ENCODE results near the gene DOC2B. TPM values are rescaled to one million over a fixed set of nuclear protein-coding genes. Genes with fewer than 3 reads are reported as not detected.

DOC2B gene
- total RNA-seq, 6 experiments from 2014 or later, result 0.40 to 1.7 (median 0.91) TPM

- peak; percentile 33 to 68 (median 64) for DNase-seq
- peak; percentile 64 to 85 (median 73) for ATAC-seq
- Histone ChIP-seq H3K27ac (no peak overlapping the region), H3K4me3 (no peak overlapping the region), H3K27me3 (no peaks in the 10 kb centered on the region), H3K9me3 (no peaks in the 10 kb centered on the region), H3K4me1 (peaks cover 0 to 5% (median 0%) of the 10 kb centered on the region in 4 donors), H3K36me3 (no peaks in the 10 kb centered on the region)
- intact Hi-C loops (cut with DNase I), result no loop called here
- no peak for TF ChIP-seq CTCF (IDR thresholded peaks at IDR 0.05)
- no peak for TF ChIP-seq POLR2A (IDR thresholded peaks at IDR 0.05)
- 42% methylated on average over 2 of the region's 2 CpGs for WGBS (ENCODE audit: insufficient coverage, low coverage, low lambda C conversion rate, missing lambda C conversion rate)
Measured at GRCh38 chr17:151004-151403, 30.4 kb downstream of the DOC2B start.

- DNase-seq, result peak in 2 of 3 donors; percentile 15 to 27
- Histone ChIP-seq H3K9me3 (no peaks in the 10 kb centered on the region), H3K4me3 (no peak overlapping the region), H3K27ac (no peak overlapping the region), H3K4me1 (peaks cover 0 to 5% (median 0%) of the 10 kb centered on the region in 4 donors), H3K36me3 (no peaks in the 10 kb centered on the region), H3K27me3 (no peaks in the 10 kb centered on the region)
- intact Hi-C loops (cut with DNase I), result no loop called here
- ATAC-seq, result no peak
- no peak for TF ChIP-seq POLR2A (IDR thresholded peaks at IDR 0.05)
- no peak for TF ChIP-seq CTCF (IDR thresholded peaks at IDR 0.05)
- WGBS (ENCODE audit: insufficient coverage, low coverage, low lambda C conversion rate, missing lambda C conversion rate), result 92% methylated on average over 8 of the region's 9 CpGs
Measured at GRCh38 chr17:149897-150584, 31.4 kb downstream of the DOC2B start.

GRCh38 chr17:149231-149630 is 32.2 kb downstream of the DOC2B start:
- no peak for ATAC-seq
- WGBS (ENCODE audit: insufficient coverage, low coverage, low lambda C conversion rate, missing lambda C conversion rate), result 92% methylated on average over 7 of the region's 7 CpGs
- intact Hi-C loops (cut with DNase I), result no loop called here
- Histone ChIP-seq H3K27me3 (no peaks in the 10 kb centered on the region), H3K4me3 (no peak overlapping the region), H3K27ac (no peak overlapping the region), H3K4me1 (peaks cover 0 to 5% (median 0%) of the 10 kb centered on the region in 4 donors), H3K9me3 (no peaks in the 10 kb centered on the region), H3K36me3 (no peaks in the 10 kb centered on the region)
- TF ChIP-seq CTCF (IDR thresholded peaks at IDR 0.05), result no peak
- TF ChIP-seq POLR2A (IDR thresholded peaks at IDR 0.05), result no peak
- DNase-seq, result peak in 2 of 3 donors; percentile 5 to 23

GRCh38 chr17:148757-149156 is 32.7 kb downstream of the DOC2B start:
- H3K27ac ChIP-seq, result no peak overlapping the region
- 75% methylated on average over 8 of the region's 11 CpGs for WGBS (ENCODE audit: insufficient coverage, low coverage, low lambda C conversion rate, missing lambda C conversion rate)
- intact Hi-C loops (cut with DNase I), result no loop called here

More at GRCh38 chr17:148757-149156, 32.7 kb downstream of the DOC2B start:
- TF ChIP-seq POLR2A (IDR thresholded peaks at IDR 0.05) (no peak), CTCF (IDR thresholded peaks at IDR 0.05) (no peak)
- H3K36me3 ChIP-seq, result no peaks in the 10 kb centered on the region
- peaks cover 0 to 5% (median 0%) of the 10 kb centered on the region in 4 donors for H3K4me1 ChIP-seq
- H3K27me3 ChIP-seq, result no peaks in the 10 kb centered on the region
- no peak overlapping the region for H3K4me3 ChIP-seq
- no peak for ATAC-seq
- H3K9me3 ChIP-seq, result no peaks in the 10 kb centered on the region
- peak in 2 of 3 donors; percentile 24 to 37 for DNase-seq

All from right lobe of liver (tissue), 6 donors.